NB4 (cell line): ENCODE data around the gene TMEM151A.

ENCODE experiments used
- POLR2A ChIP-seq: IDR thresholded peaks from 2 replicates; pipeline ENCODE4 v1.6.1; 2011; ENCODE audit warnings: mild to moderate bottlenecking; ENCODE audit not compliant: insufficient read length; ENCODE audit errors: extremely low read depth
- TF ChIP-seq, protein P1 (sequence below): IDR thresholded peaks from one replicate; pipeline ENCODE4 v1.5.1; 2012; ENCODE audit warnings: low read depth, low read length

DNA sequence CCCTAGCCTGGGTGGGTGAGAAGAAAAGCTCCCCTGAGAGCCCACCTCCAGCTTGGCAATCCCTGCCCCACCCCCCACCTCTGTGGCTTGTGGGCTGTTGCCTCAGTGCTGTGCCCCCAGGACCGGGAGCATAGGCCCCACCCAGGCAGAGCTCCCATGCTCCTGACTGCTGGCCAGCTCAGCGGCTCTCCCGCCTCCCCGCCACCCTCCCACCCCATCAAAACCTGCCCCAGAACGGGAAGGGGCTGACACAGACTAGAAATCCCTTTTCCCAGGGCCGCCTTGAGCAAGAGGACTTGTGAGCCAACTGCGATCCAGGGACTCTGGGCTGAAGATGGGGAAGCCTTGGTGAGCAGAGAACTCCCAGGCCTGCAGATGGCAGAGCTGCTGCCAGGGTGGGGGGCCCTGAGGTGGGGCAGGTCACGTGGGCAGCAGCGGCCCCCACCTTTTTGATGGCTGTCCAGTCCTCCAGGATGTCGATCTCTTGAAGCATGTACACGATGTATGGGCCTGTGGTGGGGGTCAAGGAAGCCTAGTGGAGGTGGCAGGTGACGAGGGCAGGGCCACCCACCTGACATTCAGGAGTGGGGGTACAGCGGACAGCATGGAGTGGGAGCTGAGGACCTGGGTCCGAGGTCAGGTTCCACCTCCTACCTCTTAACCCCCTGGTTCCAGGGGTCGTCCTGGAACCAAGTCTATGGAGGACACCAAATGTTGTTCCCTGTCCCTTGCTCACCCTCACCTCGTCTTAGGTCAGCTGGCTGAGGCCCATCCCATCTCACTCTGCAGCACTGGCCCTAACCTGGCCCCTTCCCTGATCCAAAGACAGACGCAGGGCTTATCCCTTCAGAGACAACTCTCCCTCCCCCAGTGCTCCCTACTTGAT is 46.8 kb downstream of the TMEM151A start:
- no peak for TF ChIP-seq POLR2A
- TF ChIP-seq, protein P1, sequence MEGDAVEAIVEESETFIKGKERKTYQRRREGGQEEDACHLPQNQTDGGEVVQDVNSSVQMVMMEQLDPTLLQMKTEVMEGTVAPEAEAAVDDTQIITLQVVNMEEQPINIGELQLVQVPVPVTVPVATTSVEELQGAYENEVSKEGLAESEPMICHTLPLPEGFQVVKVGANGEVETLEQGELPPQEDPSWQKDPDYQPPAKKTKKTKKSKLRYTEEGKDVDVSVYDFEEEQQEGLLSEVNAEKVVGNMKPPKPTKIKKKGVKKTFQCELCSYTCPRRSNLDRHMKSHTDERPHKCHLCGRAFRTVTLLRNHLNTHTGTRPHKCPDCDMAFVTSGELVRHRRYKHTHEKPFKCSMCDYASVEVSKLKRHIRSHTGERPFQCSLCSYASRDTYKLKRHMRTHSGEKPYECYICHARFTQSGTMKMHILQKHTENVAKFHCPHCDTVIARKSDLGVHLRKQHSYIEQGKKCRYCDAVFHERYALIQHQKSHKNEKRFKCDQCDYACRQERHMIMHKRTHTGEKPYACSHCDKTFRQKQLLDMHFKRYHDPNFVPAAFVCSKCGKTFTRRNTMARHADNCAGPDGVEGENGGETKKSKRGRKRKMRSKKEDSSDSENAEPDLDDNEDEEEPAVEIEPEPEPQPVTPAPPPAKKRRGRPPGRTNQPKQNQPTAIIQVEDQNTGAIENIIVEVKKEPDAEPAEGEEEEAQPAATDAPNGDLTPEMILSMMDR = no peak
